K562 treated with DMSO at 1 percent for 4 hours (cell line): ENCODE results near the gene PTPN2. TPM values are rescaled to one million over a fixed set of nuclear protein-coding genes. Genes with fewer than 3 reads are reported as not detected.

Source experiments
- total RNA-seq: library from RNA; unstranded; fragments of 300-600 nt; gene quantifications from 2 replicates; pipeline ENCODE4 v1.2.3, GENCODE V29; 2022; ENCODE audit not compliant: insufficient read depth

The PTPN2 gene
- total RNA-seq, result 22.0 and 24.0 TPM in 2 replicates

GRCh38 chr18:12883684-12884405 is at the start of gene PTPN2:
Gene PTPN2, minus strand, starts transcription at chr18:12884237. Its CDS starts 96 bp downstream, at chr18:12884141.

Other genes starting within 250 kb of the PTPN2 start
- 12.1 and 12.6 TPM in 2 replicates for gene SPIRE1, start 226.1 kb downstream of the PTPN2 start, total RNA-seq
- gene CEP76, start 181.5 kb downstream of the PTPN2 start, total RNA-seq, result 11.6 and 16.2 TPM in 2 replicates
- gene PSMG2, start 181.2 kb downstream of the PTPN2 start, total RNA-seq, result 55.9 and 61.4 TPM in 2 replicates
- gene SEH1L, start 63.8 kb upstream of the PTPN2 start, total RNA-seq, result 25.6 and 30.6 TPM in 2 replicates
- gene CEP192, start 107.1 kb upstream of the PTPN2 start, total RNA-seq, result 17.2 and 23.8 TPM in 2 replicates